ACC112 (cell line): Measurements from ENCODE around the gene PDGFA.

Experiments
- H2AFZ ChIP-seq: fragments of 200-600 bp; sonication (generic); one replicate; pipeline ENCODE4 v1.6.0; 2017; ENCODE audit warnings: antibody characterized with exemption, low read length; ENCODE audit not compliant: unreplicated experiment
- H3K27ac ChIP-seq: fragments of 200-600 bp; sonication (generic); 2 replicates; pipeline ENCODE4 v1.5.1; 2014; ENCODE audit warnings: low read depth, mild to moderate bottlenecking, antibody characterized with exemption, low read length, moderate library complexity
- H3K27me3 ChIP-seq: fragments of 200-600 bp; sonication (generic); 2 replicates; pipeline ENCODE4 v1.6.1; 2014; ENCODE audit warnings: mild to moderate bottlenecking, antibody characterized with exemption, low read length, moderate library complexity, mixed read lengths; ENCODE audit not compliant: insufficient read depth
- H3K36me3 ChIP-seq: fragments of 200-600 bp; sonication (generic); 2 replicates; pipeline ENCODE4 v1.6.1; 2016; ENCODE audit warnings: mild to moderate bottlenecking, antibody characterized with exemption, low read length, moderate library complexity, mixed read lengths; ENCODE audit not compliant: insufficient read depth
- H3K4me1 ChIP-seq: fragments of 200-600 bp; sonication (generic); one replicate; pipeline ENCODE4 v1.6.1; 2016; ENCODE audit warnings: low read length, mixed read lengths; ENCODE audit not compliant: insufficient read depth, unreplicated experiment, control insufficient read depth
- H3K4me3 ChIP-seq: fragments of 200-600 bp; sonication (generic); 2 replicates; pipeline ENCODE4 v1.5.1; 2014; ENCODE audit warnings: mild to moderate bottlenecking, low read depth, low read length
- H3K79me2 ChIP-seq: fragments of 200-600 bp; sonication (generic); one replicate; pipeline ENCODE4 v1.6.0; 2016; ENCODE audit warnings: low read length; ENCODE audit not compliant: control insufficient read depth, unreplicated experiment, insufficient read depth

The PDGFA gene

DNA sequence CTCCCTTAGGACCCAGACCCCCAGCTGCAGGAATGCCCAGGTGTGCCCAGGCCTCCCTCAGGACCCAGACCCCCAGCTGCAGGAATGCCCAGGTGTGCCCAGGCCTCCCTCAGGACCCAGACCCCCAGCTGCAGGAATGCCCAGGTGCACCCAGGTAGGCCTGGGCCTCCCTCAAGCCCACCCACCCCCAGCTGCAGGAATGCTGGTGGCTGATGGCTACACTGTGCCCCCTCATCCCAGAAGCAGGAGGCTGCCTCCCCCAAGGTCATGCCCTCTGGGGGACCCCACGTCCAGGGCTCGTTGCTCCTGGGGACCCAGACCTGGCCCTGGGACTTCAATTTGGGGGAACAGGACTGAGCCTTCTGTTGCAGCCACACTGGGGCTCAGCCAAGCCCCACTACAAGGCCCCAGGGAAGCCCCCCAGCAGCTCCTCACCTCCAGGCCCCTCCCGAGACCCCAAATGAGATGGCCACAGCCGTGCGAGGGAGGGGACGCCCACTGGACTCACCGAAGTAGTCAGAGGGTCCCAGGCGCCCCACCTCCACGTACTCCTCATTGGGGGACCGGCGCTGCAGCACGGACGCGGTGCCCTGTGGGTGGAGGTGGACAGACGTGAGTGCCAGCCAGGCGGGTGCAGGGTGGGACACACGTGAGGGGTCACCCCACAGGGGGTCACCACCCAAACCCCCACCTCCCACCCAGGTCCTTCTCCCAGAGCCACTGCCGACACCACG is 31.4 kb upstream of the PDGFA start:
- H3K27me3 ChIP-seq = no peaks in the 10 kb centered on the region
- H3K36me3 ChIP-seq = no peaks in the 10 kb centered on the region
- no peak overlapping the region for H3K27ac ChIP-seq
- H3K4me1 ChIP-seq = no peaks in the 10 kb centered on the region
- no peak overlapping the region for H3K4me3 ChIP-seq
- H3K79me2 ChIP-seq = no peaks in the 10 kb centered on the region
- H2AFZ ChIP-seq = no peak overlapping the region

GRCh38 chr7:549891-550625 is 30.4 kb upstream of the PDGFA start:
- H3K36me3 ChIP-seq = no peaks in the 10 kb centered on the region
- H3K27me3 ChIP-seq = no peaks in the 10 kb centered on the region
- H2AFZ ChIP-seq = no peak overlapping the region
- no peaks in the 10 kb centered on the region for H3K4me1 ChIP-seq
- no peaks in the 10 kb centered on the region for H3K79me2 ChIP-seq
- no peak overlapping the region for H3K27ac ChIP-seq
- H3K4me3 ChIP-seq = no peak overlapping the region

- H3K4me1 ChIP-seq = no peaks in the 10 kb centered on the region
- H3K36me3 ChIP-seq = no peaks in the 10 kb centered on the region
- no peaks in the 10 kb centered on the region for H3K27me3 ChIP-seq
- no peak overlapping the region for H3K4me3 ChIP-seq
- H3K27ac ChIP-seq = no peak overlapping the region
- no peaks in the 10 kb centered on the region for H3K79me2 ChIP-seq
- H2AFZ ChIP-seq = no peak overlapping the region
These were observed 29.6 kb upstream of the PDGFA start for GRCh38 chr7:549066-549890.

DNA sequence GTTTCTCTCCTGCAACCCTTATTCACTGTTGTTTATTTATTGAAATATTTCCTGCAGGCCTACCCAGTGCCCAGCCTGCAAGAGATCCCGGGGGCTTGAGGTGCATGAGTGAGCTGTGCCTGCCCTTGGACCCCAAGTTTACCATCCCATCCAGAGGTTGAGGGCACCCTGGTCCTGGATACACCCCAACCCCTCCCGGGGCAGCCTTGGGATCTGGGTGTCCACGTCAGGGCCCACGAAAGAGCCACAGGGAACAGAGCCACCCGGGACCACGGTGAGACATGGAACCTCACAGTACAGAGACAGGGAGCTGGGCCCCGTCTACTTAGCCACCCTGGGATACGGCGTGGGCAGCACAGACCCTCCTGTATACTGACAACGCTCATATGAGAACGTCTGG is 28.8 kb upstream of the PDGFA start:
- Histone ChIP-seq H3K4me1 (peaks cover 4% of the 10 kb centered on the region), H3K4me3 (no peak overlapping the region), H3K27me3 (no peaks in the 10 kb centered on the region), H2AFZ (no peak overlapping the region), H3K79me2 (no peaks in the 10 kb centered on the region), H3K27ac (no peak overlapping the region), H3K36me3 (no peaks in the 10 kb centered on the region)

DNA sequence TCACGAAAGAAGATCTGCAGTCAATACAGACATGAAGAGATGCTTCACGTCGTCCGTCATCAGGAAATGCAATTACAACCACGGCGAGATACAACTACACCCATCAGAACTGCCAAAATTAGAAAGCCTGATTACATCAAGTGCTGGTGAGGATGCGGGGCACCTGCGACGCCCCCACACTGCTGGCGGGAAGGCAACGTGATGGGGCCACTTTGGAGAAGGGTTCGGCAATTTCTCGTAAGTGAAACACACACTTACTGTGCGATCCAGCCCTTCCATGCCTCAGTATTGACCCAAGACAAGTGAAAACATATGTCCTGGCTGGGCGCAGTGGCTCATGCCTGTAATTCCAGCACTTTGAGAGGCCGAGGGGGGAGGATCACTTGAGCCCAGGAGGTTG is 25.8 kb upstream of the PDGFA start:
- H2AFZ ChIP-seq = no peak overlapping the region

GRCh38 chr7:544338-545221 is 24.9 kb upstream of the PDGFA start:
- Histone ChIP-seq H2AFZ (no peak overlapping the region), H3K79me2 (no peaks in the 10 kb centered on the region), H3K4me3 (no peak overlapping the region), H3K27me3 (no peaks in the 10 kb centered on the region), H3K4me1 (peaks cover 20% of the 10 kb centered on the region), H3K27ac (no peak overlapping the region), H3K36me3 (no peaks in the 10 kb centered on the region)

More for the DNA sequence above, 25.8 kb upstream of the PDGFA start:
- H3K27ac ChIP-seq = no peak overlapping the region
- peaks cover 20% of the 10 kb centered on the region for H3K4me1 ChIP-seq
- no peak overlapping the region for H3K4me3 ChIP-seq
- no peaks in the 10 kb centered on the region for H3K36me3 ChIP-seq
- no peaks in the 10 kb centered on the region for H3K27me3 ChIP-seq
- no peaks in the 10 kb centered on the region for H3K79me2 ChIP-seq

DNA sequence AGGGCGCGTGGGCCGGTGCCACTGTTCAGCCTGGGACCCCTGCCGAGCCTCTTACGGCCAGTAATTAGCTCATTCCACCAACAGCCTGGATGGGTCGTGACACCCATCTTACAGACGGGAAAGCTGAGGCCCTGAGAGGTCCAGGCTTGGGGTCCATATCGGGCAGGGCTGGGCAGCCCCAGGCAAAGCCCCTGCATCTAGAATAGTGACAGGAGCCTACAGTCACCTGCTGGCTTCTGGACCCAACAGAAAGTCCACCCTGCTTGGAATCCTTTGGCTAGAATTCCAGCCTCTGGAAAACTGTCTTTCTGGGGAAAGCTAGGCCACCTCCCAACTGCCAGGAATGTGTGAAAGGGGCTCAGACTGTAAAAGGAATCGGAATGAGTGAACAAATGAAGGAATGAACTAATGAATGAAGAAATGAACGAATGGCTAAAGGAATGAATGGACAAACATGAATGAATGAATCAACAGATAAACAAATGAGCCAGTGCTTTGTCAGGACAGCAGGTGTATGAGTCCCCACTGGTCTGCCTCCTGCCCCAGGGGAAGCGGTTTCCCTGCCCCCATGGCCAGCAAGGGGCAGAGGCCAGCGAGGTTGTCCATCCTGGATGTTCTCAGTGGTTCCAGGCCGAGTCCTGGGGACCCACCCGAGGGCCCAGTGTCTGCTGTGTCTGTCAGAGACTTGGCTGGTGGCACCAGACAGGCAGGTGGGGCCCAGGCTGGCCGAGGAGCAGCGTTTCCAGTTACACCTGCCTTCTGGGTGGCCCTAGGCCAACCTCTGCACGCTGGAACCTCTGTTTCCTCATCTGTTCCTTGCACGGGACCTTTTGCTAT is 24.1 kb upstream of the PDGFA start:
- Histone ChIP-seq H3K36me3 (no peaks in the 10 kb centered on the region), H3K4me3 (no peak overlapping the region), H3K27ac (peak overlapping the region; percentile 87), H3K79me2 (no peaks in the 10 kb centered on the region), H3K27me3 (no peaks in the 10 kb centered on the region), H3K4me1 (peaks cover 26% of the 10 kb centered on the region), H2AFZ (no peak overlapping the region)

DNA sequence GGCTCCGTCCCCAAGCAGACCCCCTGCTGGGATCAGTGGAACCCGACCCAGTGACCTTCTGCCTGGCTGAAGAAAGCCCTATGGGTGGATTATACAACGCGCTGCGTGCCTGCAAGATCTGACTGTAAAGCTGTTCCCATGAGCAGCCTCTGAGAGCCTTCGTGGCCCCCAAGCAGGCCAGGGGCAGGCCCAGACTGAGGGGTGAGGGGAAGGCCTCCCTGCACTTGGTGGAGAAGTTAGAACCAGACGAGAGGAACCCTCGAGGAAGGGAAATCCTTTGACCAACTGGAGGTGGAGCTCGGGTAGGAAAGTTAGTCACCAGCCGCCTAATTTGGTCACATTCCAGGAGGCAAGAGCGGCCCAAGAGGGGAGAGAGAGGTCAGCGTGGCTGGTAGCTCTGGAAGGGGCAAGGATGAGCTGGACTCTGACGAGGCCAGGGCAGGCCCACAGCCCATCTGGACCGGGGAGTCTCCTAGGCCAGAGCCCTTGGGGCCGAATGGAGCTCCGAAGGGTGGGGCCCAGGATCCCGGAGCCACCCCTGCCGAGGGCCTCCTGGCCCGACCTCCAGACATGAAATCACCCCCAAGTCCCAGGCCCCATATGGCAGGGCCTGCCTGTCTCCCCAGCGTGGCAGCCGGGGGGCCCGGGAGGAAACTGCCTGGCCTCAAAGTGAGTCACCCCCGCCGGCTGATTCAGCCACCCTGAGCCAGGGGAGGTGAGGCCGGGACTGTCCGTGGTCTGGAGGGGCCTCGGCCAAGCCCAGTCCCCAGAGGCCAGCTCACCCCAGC is 23.3 kb upstream of the PDGFA start:
- peak overlapping the region; percentile 50 for H3K4me3 ChIP-seq
- H3K4me1 ChIP-seq = peaks cover 34% of the 10 kb centered on the region
- no peaks in the 10 kb centered on the region for H3K36me3 ChIP-seq
- H3K27me3 ChIP-seq = no peaks in the 10 kb centered on the region
- peak overlapping the region; percentile 87 for H3K27ac ChIP-seq
- peak overlapping the region; percentile 49 for H2AFZ ChIP-seq
- H3K79me2 ChIP-seq = no peaks in the 10 kb centered on the region

- no peaks in the 10 kb centered on the region for H3K36me3 ChIP-seq
- peak overlapping the region; percentile 50 for H3K4me3 ChIP-seq
- peak overlapping the region; percentile 87 for H3K27ac ChIP-seq
- no peaks in the 10 kb centered on the region for H3K79me2 ChIP-seq
- no peaks in the 10 kb centered on the region for H3K27me3 ChIP-seq
- H3K4me1 ChIP-seq = peaks cover 39% of the 10 kb centered on the region
- no peak overlapping the region for H2AFZ ChIP-seq
These were observed 22.6 kb upstream of the PDGFA start for GRCh38 chr7:542131-542712.
